Immature natural killer cell (primary cell): ENCODE measurements around the gene NHSL2. TPM values are rescaled to one million over a fixed set of nuclear protein-coding genes. Genes with fewer than 3 reads are reported as not detected.

ENCODE experiments used
- DNase-seq, 3 donors: peaks; one replicate each; pipeline ENCODE4 v3.0.0; 2022; ENCODE audit warnings: mixed read lengths in 1 of 3
- H3K27ac Mint-ChIP-seq, 6 donors: one replicate each; pipeline ENCODE4 v1.8.0; 2020; ENCODE audit warnings: mixed read lengths in 6 of 6, mild to moderate bottlenecking in 5 of 6, inconsistent platforms in 4 of 6, moderate library complexity in 3 of 6
- H3K27me3 Mint-ChIP-seq, 3 donors: one replicate each; pipeline ENCODE4 v1.8.0; 2020 to 2021; ENCODE audit warnings: low read depth in 3 of 3, mild to moderate bottlenecking in 3 of 3, mixed read lengths in 3 of 3, moderate library complexity in 3 of 3, inconsistent platforms in 1 of 3
- H3K36me3 Mint-ChIP-seq, 3 donors: one replicate each; pipeline ENCODE4 v1.8.0; 2020; ENCODE audit warnings: mixed read lengths in 3 of 3, inconsistent platforms in 2 of 3, mild to moderate bottlenecking in 2 of 3
- H3K4me1 Mint-ChIP-seq, 2 donors: one replicate each; pipeline ENCODE4 v1.8.0; 2020; ENCODE audit warnings: inconsistent platforms in 2 of 2, mild to moderate bottlenecking in 2 of 2, mixed read lengths in 2 of 2, moderate library complexity in 1 of 2
- H3K4me3 Mint-ChIP-seq, 5 donors: one replicate each; pipeline ENCODE4 v1.8.0; 2020; ENCODE audit warnings: mild to moderate bottlenecking in 5 of 5, mixed read lengths in 5 of 5, inconsistent platforms in 3 of 5, moderate library complexity in 3 of 5
- H3K9me3 Mint-ChIP-seq, 6 donors: one replicate each; pipeline ENCODE4 v1.8.0; 2020; ENCODE audit warnings: mild to moderate bottlenecking in 6 of 6, mixed read lengths in 6 of 6, inconsistent platforms in 4 of 6, moderate library complexity in 3 of 6
- polyA plus RNA-seq, 3 donors: library from polyadenylated mRNA; unstranded; fragments of 300-500 nt; fragmentation: Illumina TruSeq; gene quantifications; one replicate each; pipeline ENCODE4 v1.2.3, GENCODE V29; 2021

NHSL2 gene
- polyA plus RNA-seq, 3 donors from 2014 or later, result 10.2 to 29.0 (median 10.6) TPM

GRCh38 chrX:71910986-71911730 is 513 bp downstream of the NHSL2 start:
- H3K27me3 Mint-ChIP-seq, result peaks cover 6 to 26% (median 21%) of the 10 kb centered on the region in 3 donors
- no peaks in the 10 kb centered on the region for H3K9me3 Mint-ChIP-seq
- no peaks in the 10 kb centered on the region for H3K36me3 Mint-ChIP-seq
- H3K4me1 Mint-ChIP-seq, result no peaks in the 10 kb centered on the region
- H3K4me3 Mint-ChIP-seq, result peak overlapping the region; percentile 35 to 56 (median 40)
- no peak overlapping the region for H3K27ac Mint-ChIP-seq
- DNase-seq, result peak; percentile 15 to 33 (median 30)

GRCh38 chrX:71911731-71912050 is 1.0 kb downstream of the NHSL2 start:
- no peaks in the 10 kb centered on the region for H3K36me3 Mint-ChIP-seq
- H3K4me3 Mint-ChIP-seq, result peak overlapping the region in 4 of 5 donors; percentile 12 to 56 (median 37)
- no peaks in the 10 kb centered on the region for H3K9me3 Mint-ChIP-seq
- peaks cover 6 to 26% (median 21%) of the 10 kb centered on the region in 3 donors for H3K27me3 Mint-ChIP-seq
- no peak for DNase-seq
- no peaks in the 10 kb centered on the region for H3K4me1 Mint-ChIP-seq
- H3K27ac Mint-ChIP-seq, result no peak overlapping the region

- no peaks in the 10 kb centered on the region for H3K9me3 Mint-ChIP-seq
- no peak for DNase-seq
- no peaks in the 10 kb centered on the region for H3K36me3 Mint-ChIP-seq
- no peaks in the 10 kb centered on the region for H3K4me1 Mint-ChIP-seq
- H3K27me3 Mint-ChIP-seq, result peaks cover 6 to 26% (median 20%) of the 10 kb centered on the region in 3 donors
- H3K27ac Mint-ChIP-seq, result no peak overlapping the region
- peak overlapping the region in 1 of 5 donors; percentile 35 for H3K4me3 Mint-ChIP-seq
These were observed 1.5 kb downstream of the NHSL2 start for GRCh38 chrX:71912156-71912555.

GRCh38 chrX:71913156-71913950 is 2.7 kb downstream of the NHSL2 start:
- Mint-ChIP-seq H3K9me3 (no peaks in the 10 kb centered on the region), H3K4me3 (no peak overlapping the region), H3K27ac (no peak overlapping the region), H3K36me3 (no peaks in the 10 kb centered on the region), H3K27me3 (peaks cover 6 to 19% (median 19%) of the 10 kb centered on the region in 3 donors), H3K4me1 (no peaks in the 10 kb centered on the region)
- DNase-seq, result no peak

GRCh38 chrX:71917621-71918343 is 7.1 kb downstream of the NHSL2 start:
- no peak for DNase-seq
- no peaks in the 10 kb centered on the region for H3K36me3 Mint-ChIP-seq
- peaks cover 4 to 5% (median 5%) of the 10 kb centered on the region in 3 donors for H3K27me3 Mint-ChIP-seq
- no peak overlapping the region for H3K27ac Mint-ChIP-seq
- H3K9me3 Mint-ChIP-seq, result no peaks in the 10 kb centered on the region
- no peaks in the 10 kb centered on the region for H3K4me1 Mint-ChIP-seq
- no peak overlapping the region for H3K4me3 Mint-ChIP-seq

GRCh38 chrX:71919431-71919830 is 8.8 kb downstream of the NHSL2 start:
- no peak for DNase-seq
- Mint-ChIP-seq H3K4me1 (no peaks in the 10 kb centered on the region), H3K27me3 (peaks cover 0 to 2% (median under 1%) of the 10 kb centered on the region in 3 donors), H3K27ac (no peak overlapping the region), H3K9me3 (no peaks in the 10 kb centered on the region), H3K4me3 (no peak overlapping the region), H3K36me3 (no peaks in the 10 kb centered on the region)

- Mint-ChIP-seq H3K9me3 (no peaks in the 10 kb centered on the region), H3K4me1 (no peaks in the 10 kb centered on the region), H3K4me3 (no peak overlapping the region), H3K27ac (no peak overlapping the region), H3K27me3 (peaks cover 0 to 2% (median 0%) of the 10 kb centered on the region in 3 donors), H3K36me3 (no peaks in the 10 kb centered on the region)
- no peak for DNase-seq
These were observed 9.2 kb downstream of the NHSL2 start for GRCh38 chrX:71919886-71920285.

GRCh38 chrX:71922686-71923085 is 12.0 kb downstream of the NHSL2 start:
- Mint-ChIP-seq H3K27me3 (peaks cover 0 to 7% (median 2%) of the 10 kb centered on the region in 3 donors), H3K27ac (no peak overlapping the region), H3K36me3 (no peaks in the 10 kb centered on the region), H3K4me1 (no peaks in the 10 kb centered on the region), H3K4me3 (no peak overlapping the region), H3K9me3 (no peaks in the 10 kb centered on the region)
- DNase-seq, result no peak

- DNase-seq, result no peak
- Mint-ChIP-seq H3K36me3 (no peaks in the 10 kb centered on the region), H3K9me3 (no peaks in the 10 kb centered on the region), H3K27ac (no peak overlapping the region), H3K4me3 (no peak overlapping the region), H3K4me1 (no peaks in the 10 kb centered on the region), H3K27me3 (peaks cover 0 to 10% (median under 1%) of the 10 kb centered on the region in 3 donors)
These were observed 12.9 kb downstream of the NHSL2 start for GRCh38 chrX:71923516-71923915.

- Mint-ChIP-seq H3K4me1 (no peaks in the 10 kb centered on the region), H3K27ac (no peak overlapping the region), H3K36me3 (no peaks in the 10 kb centered on the region), H3K27me3 (peaks cover 0 to 12% (median 4%) of the 10 kb centered on the region in 3 donors), H3K9me3 (no peaks in the 10 kb centered on the region), H3K4me3 (no peak overlapping the region)
- no peak for DNase-seq
These were observed 16.4 kb downstream of the NHSL2 start for GRCh38 chrX:71927040-71927439.

GRCh38 chrX:71928856-71929255 is 18.2 kb downstream of the NHSL2 start:
- no peaks in the 10 kb centered on the region for H3K9me3 Mint-ChIP-seq
- H3K27me3 Mint-ChIP-seq, result peaks cover 3 to 14% (median 9%) of the 10 kb centered on the region in 3 donors
- no peaks in the 10 kb centered on the region for H3K36me3 Mint-ChIP-seq
- DNase-seq, result no peak
- H3K4me3 Mint-ChIP-seq, result no peak overlapping the region
- H3K4me1 Mint-ChIP-seq, result no peaks in the 10 kb centered on the region
- no peak overlapping the region for H3K27ac Mint-ChIP-seq

- Mint-ChIP-seq H3K4me3 (no peak overlapping the region), H3K9me3 (no peaks in the 10 kb centered on the region), H3K27me3 (peaks cover 3 to 17% (median 14%) of the 10 kb centered on the region in 3 donors), H3K36me3 (no peaks in the 10 kb centered on the region), H3K4me1 (no peaks in the 10 kb centered on the region), H3K27ac (no peak overlapping the region)
- no peak for DNase-seq
These were observed 19.7 kb downstream of the NHSL2 start for GRCh38 chrX:71930298-71930697.

- H3K9me3 Mint-ChIP-seq, result no peaks in the 10 kb centered on the region
- H3K27ac Mint-ChIP-seq, result no peak overlapping the region
- peaks cover 2 to 19% (median 3%) of the 10 kb centered on the region in 3 donors for H3K27me3 Mint-ChIP-seq
- no peak for DNase-seq
- no peak overlapping the region for H3K4me3 Mint-ChIP-seq
- no peaks in the 10 kb centered on the region for H3K36me3 Mint-ChIP-seq
- no peaks in the 10 kb centered on the region for H3K4me1 Mint-ChIP-seq
These were observed 24.8 kb downstream of the NHSL2 start for GRCh38 chrX:71935476-71935875.

- Mint-ChIP-seq H3K36me3 (no peaks in the 10 kb centered on the region), H3K27ac (peak overlapping the region in 1 of 6 donors; percentile 13), H3K9me3 (no peaks in the 10 kb centered on the region), H3K4me3 (no peak overlapping the region), H3K27me3 (peaks cover 1 to 19% (median 3%) of the 10 kb centered on the region in 3 donors), H3K4me1 (no peaks in the 10 kb centered on the region)
- DNase-seq, result no peak
These were observed 26.0 kb downstream of the NHSL2 start for GRCh38 chrX:71936632-71937031.
